H7 (cell line): ENCODE data around the gene APEH. TPM values are rescaled to one million over a fixed set of nuclear protein-coding genes. Genes with fewer than 3 reads are reported as not detected.

Source experiments
- DNase-seq: peaks from one replicate; pipeline ENCODE4 v3.0.0; 2012
- H3K27me3 ChIP-seq: 2 replicates; pipeline ENCODE4 v1.6.0; 2011; ENCODE audit warnings: mild to moderate bottlenecking, low read length; ENCODE audit not compliant: control insufficient read depth, insufficient read depth
- H3K36me3 ChIP-seq: replicated peaks from 2 replicates; pipeline ENCODE4 v1.5.1; 2011; ENCODE audit warnings: low read length; ENCODE audit not compliant: control insufficient read depth, insufficient read depth
- H3K4me3 ChIP-seq: 2 replicates; pipeline ENCODE4 v1.5.1; 2011; ENCODE audit warnings: low read depth, mild to moderate bottlenecking, control low read depth, low read length, moderate library complexity; ENCODE audit not compliant: insufficient read depth
- total RNA-seq: library from RNA; depleted of rRNA; stranded (reverse); fragments of >200 nt; shearing (Covaris generic); gene quantifications from 2 replicates; pipeline ENCODE4 v1.2.3, GENCODE V29; 2014; rRNA removed

Gene APEH
- 236 and 260 TPM in 2 replicates for total RNA-seq

GRCh38 chr3:49673715-49674496, at the start of gene APEH:
Gene APEH (plus strand): TSS chr3:49674351. CDS start chr3:49674402, 51 bp downstream.
- H3K36me3 ChIP-seq, result peaks cover 34% of the 10 kb centered on the region
- H3K27me3 ChIP-seq, result no peaks in the 10 kb centered on the region
- DNase-seq, result peak; percentile 100
- H3K4me3 ChIP-seq, result peak within 1 kb of the TSS; percentile 92

- DNase-seq, result no peak
- Histone ChIP-seq H3K27me3 (no peaks in the 10 kb centered on the region; the same call in 1 of the 2 replicates), H3K4me3 (no peak overlapping the region), H3K36me3 (no peaks in the 10 kb centered on the region)
Observed at GRCh38 chr3:49625071-49625470, 49.1 kb upstream of the APEH start.

- no peak overlapping the region for H3K4me3 ChIP-seq
- no peaks in the 10 kb centered on the region; the same call in 1 of the 2 replicates for H3K27me3 ChIP-seq
- H3K36me3 ChIP-seq, result no peaks in the 10 kb centered on the region
- no peak for DNase-seq
Observed at GRCh38 chr3:49626101-49626581, 48.0 kb upstream of the APEH start.

- no peak for DNase-seq
- H3K36me3 ChIP-seq, result no peaks in the 10 kb centered on the region
- H3K27me3 ChIP-seq, result no peaks in the 10 kb centered on the region
- no peak overlapping the region for H3K4me3 ChIP-seq
Observed at GRCh38 chr3:49626796-49627195, 47.4 kb upstream of the APEH start.

- no peaks in the 10 kb centered on the region for H3K36me3 ChIP-seq
- no peak for DNase-seq
- H3K4me3 ChIP-seq, result no peak overlapping the region
- H3K27me3 ChIP-seq, result no peaks in the 10 kb centered on the region
Observed at GRCh38 chr3:49627634-49628033, 46.5 kb upstream of the APEH start.

GRCh38 chr3:49628249-49628648, 45.9 kb upstream of the APEH start:
- no peak for DNase-seq
- H3K27me3 ChIP-seq, result no peaks in the 10 kb centered on the region
- H3K4me3 ChIP-seq, result no peak overlapping the region
- no peaks in the 10 kb centered on the region for H3K36me3 ChIP-seq

- H3K36me3 ChIP-seq, result no peaks in the 10 kb centered on the region
- H3K4me3 ChIP-seq, result no peak overlapping the region
- no peaks in the 10 kb centered on the region for H3K27me3 ChIP-seq
- DNase-seq, result no peak
Observed at GRCh38 chr3:49629451-49629850, 44.7 kb upstream of the APEH start.

GRCh38 chr3:49629866-49630265, 44.3 kb upstream of the APEH start:
- no peak overlapping the region for H3K4me3 ChIP-seq
- H3K27me3 ChIP-seq, result no peaks in the 10 kb centered on the region
- no peaks in the 10 kb centered on the region for H3K36me3 ChIP-seq
- no peak for DNase-seq

GRCh38 chr3:49630784-49631183, 43.4 kb upstream of the APEH start:
- Histone ChIP-seq H3K27me3 (no peaks in the 10 kb centered on the region), H3K36me3 (no peaks in the 10 kb centered on the region), H3K4me3 (no peak overlapping the region)
- no peak for DNase-seq

- no peaks in the 10 kb centered on the region for H3K27me3 ChIP-seq
- no peaks in the 10 kb centered on the region for H3K36me3 ChIP-seq
- no peak overlapping the region for H3K4me3 ChIP-seq
- peak; percentile 59 for DNase-seq
Observed at GRCh38 chr3:49634736-49635135, 39.4 kb upstream of the APEH start.

- H3K4me3 ChIP-seq, result no peak overlapping the region
- no peak for DNase-seq
- H3K36me3 ChIP-seq, result no peaks in the 10 kb centered on the region
- no peaks in the 10 kb centered on the region for H3K27me3 ChIP-seq
Observed at GRCh38 chr3:49636883-49637609, 37.1 kb upstream of the APEH start.

GRCh38 chr3:49638445-49638844, 35.7 kb upstream of the APEH start:
- no peak for DNase-seq
- Histone ChIP-seq H3K4me3 (no peak overlapping the region), H3K36me3 (no peaks in the 10 kb centered on the region)

GRCh38 chr3:49639551-49639950, 34.6 kb upstream of the APEH start:
- H3K36me3 ChIP-seq, result no peaks in the 10 kb centered on the region
- DNase-seq, result no peak
- no peak overlapping the region for H3K4me3 ChIP-seq

More at GRCh38 chr3:49638445-49638844, 35.7 kb upstream of the APEH start:
- H3K27me3 ChIP-seq, result no peaks in the 10 kb centered on the region

GRCh38 chr3:49641292-49641691, 32.9 kb upstream of the APEH start:
- H3K27me3 ChIP-seq, result no peaks in the 10 kb centered on the region
- no peaks in the 10 kb centered on the region for H3K36me3 ChIP-seq
- no peak overlapping the region for H3K4me3 ChIP-seq
- no peak for DNase-seq

More at GRCh38 chr3:49639551-49639950, 34.6 kb upstream of the APEH start:
- H3K27me3 ChIP-seq, result no peaks in the 10 kb centered on the region
